ENCODE measurements around the gene PLA2G4E.
A peak's percentile ranks its signal among the peaks of the same experiment; 100 is the strongest.

The PLA2G4E gene

GRCh38 chr15:41989573-41990242, 31.1 kb downstream of the PLA2G4E start:
- TF ChIP-seq CTCF (IDR thresholded peaks at IDR 0.05; ENCODE audit: control insufficient read depth, extremely low read depth, insufficient read depth) = peak; percentile 99
- DNase-seq (ENCODE audit: low read depth) = no peak
- H3K4me3 ChIP-seq (ENCODE audit: low read depth, low read length) = no peak overlapping the region

GRCh38 chr15:41988896-41989572, 31.8 kb downstream of the PLA2G4E start:
- H3K4me3 ChIP-seq (ENCODE audit: low read depth, low read length) = no peak overlapping the region
- DNase-seq (ENCODE audit: low read depth) = no peak
- TF ChIP-seq CTCF (IDR thresholded peaks at IDR 0.05; ENCODE audit: control insufficient read depth, extremely low read depth, insufficient read depth) = no peak

GRCh38 chr15:41987925-41988275, 32.9 kb downstream of the PLA2G4E start:
- TF ChIP-seq CTCF (IDR thresholded peaks at IDR 0.05; ENCODE audit: control insufficient read depth, extremely low read depth, insufficient read depth) = no peak
- H3K4me3 ChIP-seq (ENCODE audit: low read depth, low read length) = no peak overlapping the region
- DNase-seq (ENCODE audit: low read depth) = no peak

- no peak overlapping the region for H3K4me3 ChIP-seq (ENCODE audit: low read depth, low read length)
- no peak for TF ChIP-seq CTCF (IDR thresholded peaks at IDR 0.05; ENCODE audit: control insufficient read depth, extremely low read depth, insufficient read depth)
- DNase-seq (ENCODE audit: low read depth) = no peak
Observed at GRCh38 chr15:41987246-41987924, 33.5 kb downstream of the PLA2G4E start.

GRCh38 chr15:41985236-41986160, 35.3 kb downstream of the PLA2G4E start:
- no peak for DNase-seq (ENCODE audit: low read depth)
- H3K4me3 ChIP-seq (ENCODE audit: low read depth, low read length) = no peak overlapping the region
- TF ChIP-seq CTCF (IDR thresholded peaks at IDR 0.05; ENCODE audit: control insufficient read depth, extremely low read depth, insufficient read depth) = no peak

GRCh38 chr15:41984622-41985021, 36.2 kb downstream of the PLA2G4E start:
- no peak for TF ChIP-seq CTCF (IDR thresholded peaks at IDR 0.05; ENCODE audit: control insufficient read depth, extremely low read depth, insufficient read depth)
- no peak overlapping the region for H3K4me3 ChIP-seq (ENCODE audit: low read depth, low read length)
- no peak for DNase-seq (ENCODE audit: low read depth)

All from LNCaP clone FGC (cell line).